HG03025 (cell line): ENCODE results near the gene REST.
"Not testable (repeated sequence)": the region's sequence is repeated elsewhere in the genome, so short reads cannot be mapped to it uniquely, and the experiment has no call there.

Experiments
- ATAC-seq: cut with Tn5 transposase; IDR thresholded peaks from one replicate; pipeline ENCODE4 v1.9.1; 2021; ENCODE audit warnings: mild to moderate bottlenecking, moderate library complexity; ENCODE audit not compliant: unreplicated experiment, low FRiP score

The REST gene

DNA sequence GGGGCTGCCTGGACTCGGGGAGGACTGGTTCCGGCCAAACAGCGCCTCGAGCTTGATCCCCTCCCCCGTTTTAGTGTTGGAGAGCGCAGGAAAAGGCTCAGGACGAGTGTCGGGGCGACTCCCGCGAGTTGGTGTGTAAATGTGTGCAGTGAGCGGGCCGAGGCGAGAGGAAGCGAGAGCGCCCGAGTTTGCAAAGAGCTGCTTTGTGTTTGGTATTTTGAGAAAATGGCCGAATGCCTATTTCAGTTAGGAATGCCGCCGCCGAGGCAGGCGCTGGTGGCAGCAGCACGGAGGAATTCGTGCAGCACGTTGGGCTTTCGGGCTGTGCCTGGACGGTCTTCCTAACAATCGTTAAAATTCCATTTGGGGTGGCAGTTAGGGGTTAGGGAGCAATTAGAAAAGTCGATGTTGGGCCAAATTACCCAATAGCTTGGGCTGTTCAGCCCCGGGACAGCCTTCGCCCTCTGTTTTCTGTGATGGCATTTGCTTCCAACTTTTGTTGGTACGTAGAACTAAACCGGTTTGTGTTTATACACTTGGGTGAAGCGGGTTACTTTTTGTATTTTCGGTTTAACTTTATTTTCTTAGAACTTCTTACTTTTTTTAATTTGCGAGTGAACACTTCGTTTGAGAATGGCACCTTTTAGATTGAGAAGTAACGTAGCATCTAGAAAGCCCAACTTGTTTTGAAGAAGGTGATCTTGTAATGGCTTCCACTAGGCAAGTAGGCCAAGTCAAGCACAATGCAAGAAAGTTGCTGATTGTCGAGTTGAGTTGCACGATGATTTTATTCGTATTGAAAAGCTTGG lies 1.6 kb downstream of the REST start:
- peak; percentile 39 for ATAC-seq

DNA sequence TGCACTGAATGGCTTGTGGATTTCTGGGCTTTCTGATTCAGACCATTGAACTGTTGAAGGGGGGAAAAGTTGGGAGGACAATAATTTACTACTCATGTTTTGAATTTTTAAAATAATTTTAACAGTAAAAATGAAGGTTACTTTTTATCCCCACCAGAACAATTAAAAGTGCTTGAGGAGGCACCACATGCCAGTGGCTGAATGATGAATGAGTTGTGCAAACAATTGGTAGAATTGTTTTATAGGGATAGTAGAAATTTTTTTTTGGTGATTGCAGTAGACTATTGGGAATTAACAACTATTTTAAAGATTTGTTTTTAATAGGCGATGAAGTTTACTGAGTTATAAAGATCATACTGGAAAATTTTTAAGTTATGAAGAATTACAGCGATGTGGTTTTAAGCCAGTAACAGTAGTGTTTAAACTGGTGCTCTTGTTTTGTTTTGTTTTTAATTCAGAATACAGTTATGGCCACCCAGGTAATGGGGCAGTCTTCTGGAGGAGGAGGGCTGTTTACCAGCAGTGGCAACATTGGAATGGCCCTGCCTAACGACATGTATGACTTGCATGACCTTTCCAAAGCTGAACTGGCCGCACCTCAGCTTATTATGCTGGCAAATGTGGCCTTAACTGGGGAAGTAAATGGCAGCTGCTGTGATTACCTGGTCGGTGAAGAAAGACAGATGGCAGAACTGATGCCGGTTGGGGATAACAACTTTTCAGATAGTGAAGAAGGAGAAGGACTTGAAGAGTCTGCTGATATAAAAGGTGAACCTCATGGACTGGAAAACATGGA lies 2.7 kb downstream of the REST start:
- no peak for ATAC-seq

DNA sequence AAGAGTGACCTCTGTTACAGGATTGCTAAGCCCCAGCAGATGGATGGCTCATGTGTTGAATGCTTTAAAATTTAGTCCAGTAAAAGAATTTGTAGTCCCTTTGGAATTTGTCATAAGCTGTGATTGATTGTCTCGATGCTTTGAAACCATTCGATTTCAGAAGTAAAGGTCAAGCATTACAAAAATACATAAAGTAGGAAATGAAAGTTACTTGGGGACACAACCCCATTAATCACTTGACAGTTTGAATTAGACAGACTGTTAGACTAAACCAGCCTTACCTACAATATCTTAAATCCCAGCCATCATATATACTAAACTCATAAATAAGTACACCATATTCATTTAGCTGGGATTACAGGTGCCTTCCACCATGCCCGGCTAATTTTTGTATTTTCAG lies 6.6 kb downstream of the REST start:
- no peak for ATAC-seq

DNA sequence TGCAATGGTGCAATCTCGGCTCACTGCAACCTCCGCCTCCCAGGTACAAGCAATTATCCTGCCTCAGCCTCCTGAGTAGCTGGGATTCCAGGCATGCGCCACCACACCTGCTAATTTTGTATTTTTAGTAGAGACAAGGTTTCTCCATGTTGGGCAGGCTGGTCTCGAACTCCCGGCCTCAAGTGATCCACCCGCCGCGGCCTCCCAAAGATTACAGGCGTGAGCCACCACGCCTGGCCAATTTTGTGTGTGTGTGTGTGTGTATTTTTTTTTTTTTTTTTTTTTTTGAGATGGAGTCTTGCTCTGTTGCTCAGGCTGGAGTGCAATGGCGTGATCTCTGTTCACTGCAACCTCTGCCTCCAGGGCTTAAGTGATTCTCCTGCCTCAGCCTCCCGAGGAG lies 7.3 kb downstream of the REST start:
- not testable (repeated sequence) for ATAC-seq

DNA sequence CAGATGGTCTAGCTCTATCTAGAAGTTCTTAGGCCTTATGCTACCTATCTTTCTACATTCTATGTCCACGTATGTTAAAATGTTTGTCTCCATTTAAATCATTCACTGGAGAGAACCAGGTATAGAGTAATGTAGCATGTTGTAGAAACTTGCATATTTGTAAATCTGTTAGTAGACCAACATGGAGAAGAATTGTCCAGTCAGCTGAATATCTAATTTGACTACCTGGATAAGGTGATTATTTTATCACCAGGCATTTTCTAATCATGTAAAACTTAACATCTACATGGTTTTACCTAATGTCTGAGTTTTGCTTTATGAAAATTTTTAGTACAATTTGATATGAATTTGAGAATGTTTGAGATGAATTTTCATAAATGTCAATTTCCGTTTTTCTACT lies 19.5 kb downstream of the REST start:
- no peak for ATAC-seq

DNA sequence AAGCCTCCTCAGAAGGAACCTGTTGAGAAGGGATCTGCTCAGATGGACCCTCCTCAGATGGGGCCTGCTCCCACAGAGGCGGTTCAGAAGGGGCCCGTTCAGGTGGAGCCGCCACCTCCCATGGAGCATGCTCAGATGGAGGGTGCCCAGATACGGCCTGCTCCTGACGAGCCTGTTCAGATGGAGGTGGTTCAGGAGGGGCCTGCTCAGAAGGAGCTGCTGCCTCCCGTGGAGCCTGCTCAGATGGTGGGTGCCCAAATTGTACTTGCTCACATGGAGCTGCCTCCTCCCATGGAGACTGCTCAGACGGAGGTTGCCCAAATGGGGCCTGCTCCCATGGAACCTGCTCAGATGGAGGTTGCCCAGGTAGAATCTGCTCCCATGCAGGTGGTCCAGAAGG lies 22.9 kb downstream of the REST start:
- no peak for ATAC-seq

DNA sequence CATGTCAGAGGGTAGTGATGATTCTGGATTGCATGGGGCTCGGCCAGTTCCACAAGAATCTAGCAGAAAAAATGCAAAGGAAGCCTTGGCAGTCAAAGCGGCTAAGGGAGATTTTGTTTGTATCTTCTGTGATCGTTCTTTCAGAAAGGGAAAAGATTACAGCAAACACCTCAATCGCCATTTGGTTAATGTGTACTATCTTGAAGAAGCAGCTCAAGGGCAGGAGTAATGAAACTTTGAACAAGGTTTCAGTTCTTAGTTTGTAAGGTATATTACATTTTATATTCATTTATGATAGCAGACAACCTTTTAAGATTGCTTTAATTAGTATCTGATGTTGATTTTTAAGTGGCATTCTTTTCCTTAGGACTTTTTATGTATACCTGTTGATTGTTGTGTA lies 24.2 kb downstream of the REST start:
- no peak for ATAC-seq

DNA sequence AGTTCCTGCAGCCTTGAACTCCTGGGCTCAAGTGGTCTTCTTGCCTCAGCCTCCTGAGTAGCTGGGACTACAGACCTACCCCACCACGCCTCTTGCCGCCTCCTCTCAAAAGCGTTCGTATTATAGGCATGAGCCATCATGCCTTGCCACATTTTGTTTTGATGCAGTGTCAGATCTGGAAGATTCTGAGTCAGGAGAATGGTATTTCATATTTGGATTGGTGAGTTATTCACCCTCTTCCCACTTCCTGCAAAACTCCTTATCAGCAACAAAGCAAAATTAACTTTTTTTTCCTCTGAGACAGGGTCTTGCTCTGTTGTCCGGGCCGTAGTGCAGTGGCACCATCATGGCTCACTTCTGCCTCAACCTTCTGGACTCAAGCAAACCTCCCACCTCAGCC lies 29.6 kb downstream of the REST start:
- no peak for ATAC-seq

DNA sequence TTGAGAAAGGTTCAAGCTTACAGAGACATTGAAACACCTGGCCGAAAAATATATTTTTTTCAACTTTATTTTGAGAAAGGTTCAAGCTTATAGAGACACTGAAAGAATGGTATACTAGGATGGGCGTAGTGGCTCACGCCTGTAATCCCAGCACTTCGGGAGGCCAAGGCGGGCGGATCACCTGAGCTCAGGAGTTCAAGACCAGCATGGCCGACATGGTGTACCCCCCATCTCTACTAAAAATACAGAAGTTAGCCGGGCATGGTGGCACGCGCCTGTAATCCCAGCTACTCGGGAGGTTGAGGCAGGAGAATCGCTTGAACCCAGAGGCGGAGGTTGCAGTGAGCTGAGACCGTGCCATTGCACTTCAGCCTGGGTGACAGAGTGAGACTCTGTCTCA lies 32.1 kb downstream of the REST start:
- ATAC-seq, result not testable (repeated sequence)

DNA sequence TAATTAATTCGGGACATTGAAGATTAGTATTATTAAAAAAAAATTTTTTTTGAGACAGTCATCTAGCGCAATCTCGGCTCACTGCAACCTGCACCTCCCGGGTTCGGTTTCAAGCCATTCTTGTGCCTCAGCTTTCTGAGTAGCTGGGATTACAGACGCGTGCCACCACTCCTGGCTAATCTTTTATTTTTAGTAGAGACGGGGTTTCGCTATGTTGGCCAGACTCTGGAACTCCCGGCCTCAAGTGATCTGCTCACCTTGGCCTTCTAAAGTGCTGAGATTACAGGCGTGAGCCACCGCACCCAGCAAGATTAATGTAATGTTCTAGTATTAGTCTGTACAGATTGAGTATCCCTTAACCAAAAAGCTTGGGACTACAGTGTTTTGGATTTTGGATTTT lies 32.7 kb downstream of the REST start:
- ATAC-seq, result no peak

DNA sequence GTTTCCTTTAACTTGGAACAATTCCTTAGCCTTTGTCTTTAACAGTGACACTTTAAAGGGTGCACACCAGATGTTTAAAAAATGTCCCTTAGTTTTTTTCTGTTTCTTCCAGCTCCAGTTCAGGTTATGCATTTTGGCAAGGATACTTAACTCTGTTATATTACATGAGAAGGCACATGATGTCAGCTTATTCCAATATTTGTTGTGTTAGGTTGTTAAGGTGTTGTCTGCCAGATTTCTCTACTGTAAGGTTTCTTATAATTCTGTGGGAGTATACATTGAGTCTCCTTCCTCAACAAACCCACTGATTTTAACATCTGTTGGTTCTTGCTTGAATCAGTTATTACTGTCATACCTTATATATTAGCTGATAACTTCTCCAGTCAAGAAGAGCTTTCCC lies 33.3 kb downstream of the REST start:
- ATAC-seq, result no peak

DNA sequence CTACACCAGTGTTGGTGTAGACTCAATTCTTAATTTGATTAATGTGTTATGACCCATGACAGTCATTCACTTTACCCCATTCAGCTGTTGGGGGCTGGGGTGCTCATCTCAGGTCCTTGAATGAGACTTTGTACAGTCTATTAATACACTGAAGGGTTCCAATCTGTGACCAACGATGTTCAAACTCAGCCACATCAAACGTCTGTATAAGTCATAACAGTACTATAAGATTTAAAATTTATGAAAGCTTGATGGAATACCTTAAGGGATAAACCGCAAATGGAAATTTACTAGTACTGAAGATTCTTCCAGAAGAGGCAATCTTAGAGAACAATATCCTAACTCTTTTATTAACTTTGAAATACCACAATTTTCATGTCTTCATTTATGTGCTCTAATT lies 33.7 kb downstream of the REST start:
- ATAC-seq, result no peak

DNA sequence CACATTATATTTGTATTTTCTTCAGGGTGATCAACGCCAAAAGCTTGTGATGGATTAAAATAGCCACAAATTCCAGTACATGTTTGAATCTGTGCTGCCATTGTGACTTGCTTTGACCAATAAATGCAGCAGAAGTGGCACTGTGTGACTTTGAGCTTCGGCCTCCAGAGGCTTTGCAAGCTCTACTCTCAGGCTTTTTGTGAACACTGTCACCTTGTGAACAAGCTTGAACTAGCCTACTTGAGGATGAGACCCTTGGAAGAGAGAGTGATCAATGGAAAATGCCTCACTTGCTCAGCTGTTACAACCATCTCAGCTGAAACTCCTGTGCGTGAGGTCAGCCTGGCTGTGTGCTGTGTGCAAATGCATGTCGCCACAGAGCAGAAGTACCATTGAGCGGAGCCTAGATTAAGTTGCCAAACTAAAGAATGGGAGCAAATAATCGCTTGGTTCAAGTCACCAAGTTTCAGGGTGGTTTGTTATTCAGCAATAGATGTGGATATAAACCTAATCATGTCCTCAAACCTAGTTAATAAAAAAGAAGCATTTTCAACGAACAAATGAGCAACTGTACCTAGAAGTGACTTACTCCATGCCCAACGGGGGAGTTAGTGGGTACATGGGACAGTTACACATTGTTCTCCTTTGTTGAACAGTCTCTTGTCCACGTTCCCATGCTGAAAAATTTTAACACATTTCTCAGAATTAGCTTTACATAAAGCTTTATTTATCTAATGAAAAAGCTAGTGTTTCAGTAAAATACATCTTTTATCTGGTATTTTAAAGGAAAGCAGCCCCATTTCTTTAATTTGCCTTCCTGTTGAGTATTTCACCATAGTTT lies 46.2 kb downstream of the REST start:
- no peak for ATAC-seq

DNA sequence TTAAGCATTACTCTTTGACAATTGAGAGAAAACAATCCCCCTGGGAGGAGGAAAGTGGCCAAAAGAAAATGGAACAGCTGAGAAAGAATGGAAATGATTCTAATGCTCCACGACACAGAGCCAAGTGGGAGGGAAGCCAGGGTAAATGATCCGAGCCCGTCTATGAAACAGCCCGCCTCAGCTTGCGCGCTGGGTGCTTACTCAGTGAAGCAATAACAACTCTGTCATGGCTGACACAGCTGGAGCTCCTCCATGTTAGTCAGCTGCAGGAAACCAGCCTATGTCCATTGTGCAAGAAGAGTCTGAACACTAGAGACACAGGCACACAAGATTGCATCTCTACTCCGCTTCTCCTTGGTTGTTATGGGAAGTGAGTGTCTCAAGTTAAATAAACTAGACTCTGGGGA lies 50.4 kb downstream of the REST start:
- no peak for ATAC-seq

DNA sequence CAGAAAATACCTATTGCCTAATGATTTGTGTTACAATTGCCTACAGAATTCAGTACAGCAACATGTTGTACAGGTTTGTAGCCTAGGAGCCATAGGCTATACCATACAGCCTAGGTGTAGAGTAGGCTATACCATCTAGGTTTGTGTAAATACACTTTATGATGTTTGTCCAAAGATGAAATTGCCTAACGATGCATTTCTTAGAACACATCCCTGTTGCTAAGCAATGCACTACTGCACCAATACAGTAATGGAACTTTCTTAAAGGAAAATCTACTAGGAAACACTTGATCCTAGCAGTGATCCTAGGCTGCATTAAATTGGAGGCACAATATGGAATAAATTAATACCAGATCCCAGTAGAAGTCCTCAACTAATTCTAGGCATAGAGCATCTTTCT lies 51.4 kb downstream of the REST start:
- ATAC-seq, result no peak

DNA sequence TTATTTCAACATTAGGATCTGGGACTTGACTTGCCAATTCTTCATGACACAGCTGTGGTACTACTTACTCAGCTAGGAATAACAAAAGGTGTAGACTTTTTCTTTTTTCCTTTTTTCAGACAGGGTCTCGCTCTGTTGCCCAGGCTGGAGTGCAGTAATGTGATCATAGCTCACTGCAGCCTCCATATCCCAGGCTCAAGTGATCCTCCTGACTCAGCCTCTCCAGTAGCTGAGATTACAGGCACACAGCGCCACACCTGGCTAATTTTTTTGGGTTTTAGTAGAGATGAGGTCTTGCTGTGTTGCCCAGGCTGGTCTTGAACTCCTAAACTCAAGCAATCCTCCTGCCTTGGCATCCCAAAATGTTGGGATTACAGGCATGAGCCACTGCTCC lies 53.4 kb downstream of the REST start:
- ATAC-seq, result no peak

DNA sequence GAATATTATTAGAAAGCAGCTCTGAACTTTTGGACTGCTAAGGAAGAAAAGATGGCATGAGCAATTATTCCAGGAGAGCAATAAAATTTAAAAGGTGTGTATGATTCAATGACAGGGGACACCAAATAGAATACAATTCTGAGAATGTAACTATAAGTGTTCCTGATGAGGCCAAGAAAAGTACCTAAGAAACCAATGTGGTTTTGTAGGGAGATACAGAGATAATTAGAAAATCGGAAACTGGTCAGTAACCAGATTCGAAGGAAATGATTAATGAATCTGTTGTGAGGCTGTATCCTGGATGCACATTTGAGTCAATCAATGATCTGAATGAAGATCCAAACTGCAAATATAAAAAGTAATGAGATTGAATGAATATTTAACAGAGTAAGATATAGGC lies 63.7 kb downstream of the REST start:
- no peak for ATAC-seq

DNA sequence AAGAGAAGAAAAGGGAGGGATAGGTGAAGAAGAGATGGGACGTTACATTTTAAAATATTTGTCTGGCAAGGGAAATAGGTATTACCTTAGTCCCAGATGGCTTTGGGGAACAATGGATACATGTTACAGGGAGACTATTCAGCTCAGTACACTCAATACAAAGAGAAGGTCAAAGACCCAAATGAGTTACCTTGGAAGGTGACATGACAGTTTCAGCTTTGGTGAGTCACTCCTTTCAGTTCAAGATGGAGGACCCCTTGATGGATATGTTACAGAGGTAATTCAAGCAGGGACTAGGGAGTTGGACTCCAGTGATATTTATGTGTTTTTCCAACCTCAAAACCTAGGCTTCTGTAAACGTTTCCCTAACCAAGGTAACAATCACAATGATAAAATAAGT lies 64.7 kb downstream of the REST start:
- no peak for ATAC-seq

DNA sequence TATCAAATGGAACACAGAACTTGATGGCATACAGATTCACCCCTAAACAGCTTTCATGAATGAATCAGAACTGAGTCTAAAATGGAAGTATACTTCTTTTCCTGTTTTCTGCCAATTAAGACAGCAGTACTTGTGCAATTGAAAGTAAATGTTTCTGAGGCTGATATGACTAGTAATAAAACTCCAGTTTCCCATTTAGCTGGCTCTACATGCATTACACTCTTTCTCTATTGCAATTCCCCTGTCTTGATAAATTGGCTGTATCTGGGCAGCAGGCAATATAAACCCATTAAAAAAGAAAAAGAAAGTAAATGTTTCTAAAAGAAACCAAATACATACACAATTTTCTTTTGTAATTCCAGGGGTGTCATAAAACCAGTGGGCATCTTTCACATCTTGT lies 65.1 kb downstream of the REST start:
- ATAC-seq, result no peak

DNA sequence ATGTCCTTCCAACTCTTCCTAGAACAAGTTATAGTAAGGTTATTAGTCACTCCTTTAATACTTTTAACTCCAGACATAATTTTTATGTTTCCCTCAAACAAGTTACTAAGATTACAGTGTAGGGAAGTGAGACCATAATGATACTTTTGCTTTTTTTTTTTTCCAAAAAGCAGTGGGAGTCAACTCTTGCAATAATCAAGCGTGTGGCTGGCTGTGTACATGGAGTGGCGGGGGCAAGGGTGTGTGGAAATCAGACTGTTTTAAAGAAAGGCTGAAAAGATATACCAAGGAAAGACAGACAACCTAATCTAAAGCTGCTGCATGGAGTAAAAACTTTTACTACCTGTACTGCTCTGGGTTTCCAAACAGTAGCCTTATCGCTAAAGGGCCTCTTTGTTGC lies 65.6 kb downstream of the REST start:
- ATAC-seq, result no peak

DNA sequence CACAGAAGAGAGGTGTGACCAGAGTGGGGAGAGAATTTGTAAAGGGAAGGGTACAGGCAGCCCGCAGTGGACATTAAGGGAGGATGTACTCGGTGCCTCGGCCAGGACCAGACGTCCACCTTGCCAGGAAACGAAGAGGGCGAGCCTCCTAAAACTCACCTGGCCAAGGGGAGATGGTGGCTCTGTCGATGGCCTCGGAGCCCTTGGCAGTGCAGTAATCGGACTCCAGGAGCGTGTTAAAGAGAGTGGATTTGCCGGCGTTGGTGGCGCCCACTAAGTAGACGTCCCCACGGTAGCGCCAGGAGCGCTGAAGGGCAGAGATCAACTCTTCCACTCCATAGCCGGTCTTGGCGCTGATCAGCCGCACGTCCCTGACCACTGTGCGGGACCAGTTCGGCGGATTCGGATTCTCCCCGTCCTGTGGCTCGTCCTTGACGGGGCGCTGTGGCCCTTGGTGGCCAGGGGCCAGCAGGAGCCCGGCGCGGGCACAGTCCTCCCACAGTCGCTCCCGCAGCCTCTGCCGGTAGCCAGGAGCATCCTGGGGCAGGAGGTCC lies 68.7 kb downstream of the REST start:
- no peak for ATAC-seq
